IMR-90 (cell line): ENCODE measurements around the gene HDGFL2. TPM values are rescaled to one million over a fixed set of nuclear protein-coding genes. Genes with fewer than 3 reads are reported as not detected.

ENCODE experiments used
- ATAC-seq: fragments of 200-7000 bp; cut with Tn5 transposase; 2 replicates; pipeline ENCODE4 v1.9.1; 2020; ENCODE audit warnings: low read depth, mild to moderate bottlenecking, moderate library complexity
- BruUV-seq: library from RNA; stranded (reverse); fragments of 400-500 nt; replicated peaks from 2 replicates; lab custom pipeline; 2021; lab: Mats Ljungman, UMichigan
- CTCF ChIA-PET: fragments of 300-600 bp; formaldehyde crosslinking; extraction: SDS; loops from one replicate; lab custom pipeline; 2021; ENCODE audit warnings: antibody characterized with exemption; lab: Yijun Ruan, JAX
- POLR2A ChIA-PET: fragments of 300-600 bp; sonication (Branson Sonifier 250); formaldehyde crosslinking; loops from one replicate; lab custom pipeline; 2022; ENCODE audit warnings: antibody characterized with exemption; ENCODE audit not compliant: unreplicated experiment; lab: Charles Lee
- DNase-seq: peaks from one replicate; pipeline ENCODE4 v3.0.0; 2013
- H2AFZ ChIP-seq: replicated peaks from 2 replicates; pipeline ENCODE3; 2013; ENCODE audit warnings: low read length, mild to moderate bottlenecking; ENCODE audit not compliant: poor library complexity
- H2AK5ac ChIP-seq: 2 replicates; pipeline ENCODE4 v1.6.1; 2013; ENCODE audit warnings: low read depth, low read length, inconsistent platforms
- H2AK9ac ChIP-seq: replicated peaks from 2 replicates; pipeline ENCODE3; 2013; ENCODE audit warnings: mild to moderate bottlenecking, low read depth, low read length, moderate library complexity; ENCODE audit not compliant: poor library complexity
- H2BK120ac ChIP-seq: 2 replicates; pipeline ENCODE4 v1.6.1; 2013; ENCODE audit warnings: low read depth, low read length, inconsistent platforms
- H2BK15ac ChIP-seq: 3 replicates; pipeline ENCODE4 v1.6.1; 2013; ENCODE audit warnings: low read depth, low read length, inconsistent platforms
- H2BK20ac ChIP-seq: 2 replicates; pipeline ENCODE4 v1.6.1; 2013; ENCODE audit warnings: low read depth, mild to moderate bottlenecking, inconsistent platforms, low read length, moderate library complexity
- H2BK5ac ChIP-seq: 2 replicates; pipeline ENCODE4 v1.6.1; 2013; ENCODE audit warnings: mild to moderate bottlenecking, low read depth, low read length, inconsistent platforms; ENCODE audit not compliant: poor library complexity, severe bottlenecking
- H3K14ac ChIP-seq: replicated peaks from 2 replicates; pipeline ENCODE4 v1.6.1; 2013; ENCODE audit warnings: low read depth, low read length, inconsistent platforms
- H3K18ac ChIP-seq: 2 replicates; pipeline ENCODE4 v1.6.1; 2013; ENCODE audit warnings: low read depth, low read length, control low read depth
- H3K23ac ChIP-seq: 2 replicates; pipeline ENCODE4 v1.6.1; 2013; ENCODE audit warnings: low read depth, low read length, inconsistent platforms
- H3K27ac ChIP-seq: 2 replicates; pipeline ENCODE4 v1.5.1; 2013; ENCODE audit warnings: mild to moderate bottlenecking, control low read depth, low read length; ENCODE audit not compliant: insufficient read depth
- H3K27me3 ChIP-seq: 2 replicates; pipeline ENCODE4 v1.6.1; 2013; ENCODE audit warnings: low read length; ENCODE audit not compliant: control insufficient read depth, insufficient read depth
- H3K36me3 ChIP-seq: 2 replicates; pipeline ENCODE4 v1.6.1; 2013; ENCODE audit warnings: low read length, mixed read lengths; ENCODE audit not compliant: control insufficient read depth, insufficient read depth
- H3K4ac ChIP-seq: 2 replicates; pipeline ENCODE4 v1.6.1; 2013; ENCODE audit warnings: low read depth, low read length, inconsistent platforms
- H3K4me1 ChIP-seq: 2 replicates; pipeline ENCODE4 v1.6.1; 2013; ENCODE audit warnings: low read length, mixed read lengths; ENCODE audit not compliant: control insufficient read depth, insufficient read depth
- H3K4me2 ChIP-seq: 2 replicates; pipeline ENCODE4 v1.6.1; 2013; ENCODE audit warnings: low read depth, mild to moderate bottlenecking, control low read depth, low read length, moderate library complexity
- H3K4me3 ChIP-seq: 2 replicates; pipeline ENCODE4 v1.5.1; 2013; ENCODE audit warnings: low read depth, mild to moderate bottlenecking, control low read depth, low read length, moderate library complexity; ENCODE audit not compliant: insufficient read depth
- H3K56ac ChIP-seq: 2 replicates; pipeline ENCODE4 v1.6.1; 2013; ENCODE audit warnings: low read length, inconsistent platforms; ENCODE audit not compliant: insufficient read depth; ENCODE audit errors: extremely low read depth
- H3K79me1 ChIP-seq, 2 experiments: 2 replicates each; pipeline ENCODE4 v1.6.1; 2013; ENCODE audit warnings: low read length in 2 of 2, inconsistent platforms in 1 of 2, low read depth in 1 of 2
- H3K9ac ChIP-seq: 2 replicates; pipeline ENCODE4 v1.6.1; 2013; ENCODE audit warnings: low read depth, low read length, control low read depth
- H3K9me1 ChIP-seq: 2 replicates; pipeline ENCODE4 v1.6.1; 2013; ENCODE audit warnings: low read length, inconsistent platforms; ENCODE audit not compliant: insufficient read depth
- H3K9me3 ChIP-seq: 2 replicates; pipeline ENCODE4 v1.6.1; 2013; ENCODE audit warnings: low read length; ENCODE audit not compliant: control insufficient read depth, insufficient read depth
- H4K20me1 ChIP-seq: 2 replicates; pipeline ENCODE4 v1.6.1; 2013; ENCODE audit warnings: low read length, inconsistent platforms; ENCODE audit not compliant: insufficient read depth
- H4K5ac ChIP-seq: 2 replicates; pipeline ENCODE4 v1.6.1; 2013; ENCODE audit warnings: mild to moderate bottlenecking, low read depth, low read length, control low read depth
- H4K8ac ChIP-seq, 2 experiments: 2 replicates each; pipeline ENCODE4 v1.6.1; 2013; ENCODE audit warnings: low read depth in 2 of 2, low read length in 2 of 2, control low read depth in 1 of 2, inconsistent platforms in 1 of 2
- H4K91ac ChIP-seq: 2 replicates; pipeline ENCODE4 v1.6.1; 2013; ENCODE audit warnings: low read depth, low read length, inconsistent platforms; ENCODE audit not compliant: insufficient read depth
- CEBPB ChIP-seq: IDR thresholded peaks from 2 replicates; pipeline ENCODE4 v1.6.1; 2012; ENCODE audit warnings: low read depth, low read length, improper control_type of control experiment
- CHD1 ChIP-seq: IDR thresholded peaks from 2 replicates; pipeline ENCODE4 v1.6.1; 2012; ENCODE audit warnings: low read depth, low read length, improper control_type of control experiment
- ELK1 ChIP-seq: fragments of 150-350 bp; IDR thresholded peaks from 2 replicates; pipeline ENCODE4 v1.6.1; 2016; ENCODE audit warnings: low read depth, mild to moderate bottlenecking, low read length, moderate library complexity, borderline replicate concordance
- FOS ChIP-seq: fragments of 150-350 bp; IDR thresholded peaks from 2 replicates; pipeline ENCODE4 v1.6.1; 2016; ENCODE audit warnings: low read depth, low read length
- MAFK ChIP-seq: IDR thresholded peaks from 2 replicates; pipeline ENCODE4 v1.6.1; 2012; ENCODE audit warnings: low read depth, low read length, improper control_type of control experiment
- MAZ ChIP-seq: IDR thresholded peaks from 2 replicates; pipeline ENCODE4 v1.6.1; 2012; ENCODE audit warnings: low read depth, mild to moderate bottlenecking, low read length, improper control_type of control experiment, moderate library complexity, borderline replicate concordance
- MXI1 ChIP-seq: IDR thresholded peaks from 2 replicates; pipeline ENCODE4 v1.6.1; 2012; ENCODE audit warnings: low read depth, mild to moderate bottlenecking, low read length, moderate library complexity, borderline replicate concordance
- NFE2L2 ChIP-seq: fragments of 150-350 bp; IDR thresholded peaks from 2 replicates; pipeline ENCODE4 v1.6.1; 2016; ENCODE audit warnings: low read depth, mild to moderate bottlenecking, low read length
- POLR2A ChIP-seq: IDR thresholded peaks from 2 replicates; pipeline ENCODE4 v1.6.1; 2012; ENCODE audit warnings: mild to moderate bottlenecking, low read depth, low read length
- RAD21 ChIP-seq: IDR thresholded peaks from 2 replicates; pipeline ENCODE4 v1.6.1; 2012; ENCODE audit warnings: low read length, improper control_type of control experiment
- RCOR1 ChIP-seq: IDR thresholded peaks from 2 replicates; pipeline ENCODE4 v1.6.1; 2012; ENCODE audit warnings: mild to moderate bottlenecking, low read length, improper control_type of control experiment; ENCODE audit not compliant: insufficient replicate concordance
- RFX5 ChIP-seq: IDR thresholded peaks from 2 replicates; pipeline ENCODE4 v1.8.0; 2012; ENCODE audit warnings: low read depth, mild to moderate bottlenecking, low read length, moderate library complexity
- SMC3 ChIP-seq: fragments of 150-350 bp; IDR thresholded peaks from 2 replicates; pipeline ENCODE4 v1.6.1; 2016; ENCODE audit warnings: low read depth, mild to moderate bottlenecking, antibody characterized with exemption, low read length, moderate library complexity
- WGBS, 2 experiments: methylation state at CpG; one replicate each; pipeline versions ENCODE4 v1.1.5 to v1.1.7; 2013; ENCODE audit warnings: missing lambda C conversion rate in 2 of 2; ENCODE audit not compliant: insufficient read length in 1 of 2; ENCODE audit errors: extremely low coverage in 2 of 2; 5-methylcytosine and 5-hydroxymethylcytosine counted together
- dilution Hi-C: fragments of 300-500 bp; cut with HindIII; formaldehyde crosslinking; loops from one replicate; pipeline ENCODE4 v1.14.3; 2018; ENCODE audit warnings: low sequenced_read_pairs; ENCODE audit not compliant: unreplicated experiment
- in situ Hi-C: fragments of 300-500 bp; cut with MboI; formaldehyde crosslinking; loops from 3 replicates; pipeline ENCODE4 v1.14.3; 2019; ENCODE audit warnings: low sequenced_read_pairs, inconsistent platforms, mixed read lengths
- intact Hi-C: fragments of 100-400 bp; cut with micrococcal nuclease; formaldehyde crosslinking; loops from 2 replicates; pipeline ENCODE4 v1.10.0; 2022
- polyA plus RNA-seq, 3 experiments: library from polyadenylated mRNA; depleted of rRNA; stranded (reverse); fragments of >200 nt; gene quantifications; 2 replicates each; pipeline ENCODE4 v1.2.3, GENCODE V29; 2012; ENCODE audit warnings: low replicate concordance in 1 of 3
- total RNA-seq: library from RNA; depleted of rRNA; stranded (reverse); fragments of >200 nt; gene quantifications from 2 replicates; pipeline ENCODE4 v1.2.3, GENCODE V29; 2012
- TF ChIP-seq, protein P1 (sequence below): fragments of 150-350 bp; IDR thresholded peaks from 2 replicates; pipeline ENCODE4 v1.6.1; 2017; ENCODE audit warnings: mild to moderate bottlenecking, antibody characterized with exemption, low read length, low read depth

HDGFL2 gene
- total and polyA plus RNA-seq, 2 of the 4 experiments (the other 2 are of a cell fraction) = 35.8 to 48.5 TPM

DNA sequence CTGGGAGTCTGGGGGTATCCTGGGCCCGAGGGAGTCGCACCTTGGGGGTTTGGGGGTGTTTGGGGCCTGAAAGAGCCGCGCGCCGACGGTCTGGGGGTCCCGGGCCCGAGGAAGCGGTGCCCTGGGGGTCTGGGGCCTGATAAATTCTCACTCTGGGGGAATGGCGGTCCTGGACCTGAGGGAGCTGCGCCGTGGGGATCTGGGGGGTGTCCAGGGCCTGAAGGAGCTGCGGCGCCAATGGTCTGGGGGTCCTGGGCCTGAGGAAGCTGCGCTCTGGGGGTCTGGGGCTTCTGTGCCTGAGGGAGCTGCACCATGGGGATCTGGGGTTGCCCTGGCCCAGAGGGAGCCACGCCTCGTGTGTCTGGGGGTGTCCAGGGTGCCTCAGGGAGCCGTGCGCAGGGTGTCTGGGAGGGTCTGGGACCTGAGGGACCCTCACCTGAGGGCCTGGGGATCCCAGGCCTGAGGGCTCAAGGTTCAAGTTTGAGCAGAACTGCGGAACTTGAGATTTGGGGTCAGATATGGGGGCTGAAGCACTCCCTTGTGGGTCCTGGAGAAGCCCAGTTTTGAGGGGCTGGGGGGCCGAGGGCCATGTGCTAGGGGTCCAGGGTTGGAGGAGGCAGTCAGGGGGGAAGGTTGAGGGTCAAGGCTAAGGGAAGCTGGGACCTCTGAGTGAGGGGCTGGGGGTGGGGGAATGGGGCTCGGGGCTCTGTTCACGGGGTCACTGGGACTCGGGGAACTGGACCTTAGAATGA is 1.1 kb downstream of the HDGFL2 start:
- peak overlapping the region in 1 of 2 experiments; percentile 9; a peak in 2 of 4 replicates for H4K8ac ChIP-seq
- H4K5ac ChIP-seq = no peak overlapping the region
- H2BK20ac ChIP-seq = no peak overlapping the region
- peak overlapping the region; percentile 13; the same call in 1 of the 2 replicates for H3K4ac ChIP-seq
- intact Hi-C loops = loop anchor here (5.0 kb wide), 1 partner anchor 164 kb away; the partner anchor contains the start of gene TNFAIP8L1
- peak overlapping the region; percentile 56 for H3K27ac ChIP-seq
- dilution Hi-C loops = no loop called here
- no peak overlapping the region for H2BK15ac ChIP-seq
- H2AFZ ChIP-seq = no peak overlapping the region
- peak overlapping the region; percentile 62; the same call in 1 of the 2 replicates for H2AK5ac ChIP-seq
- ChIA-PET CTCF (no interaction called here), POLR2A (no interaction called here)
- H3K4me3 ChIP-seq = peak overlapping the region; percentile 60
- no peak overlapping the region for H3K18ac ChIP-seq
- peak overlapping the region; percentile 19; the same call in 1 of the 2 replicates for H3K23ac ChIP-seq
- H2BK120ac ChIP-seq = no peak overlapping the region
- H4K20me1 ChIP-seq = peaks cover 18% of the 10 kb centered on the region
- H3K4me1 ChIP-seq = peaks cover 4% of the 10 kb centered on the region
- peak overlapping the region; percentile 4 for H2BK5ac ChIP-seq
- H3K9ac ChIP-seq = peak overlapping the region; percentile 86
- ATAC-seq (no peak), DNase-seq (no peak)
- H3K9me1 ChIP-seq = 0 out of 2 replicates have a peak, but pooled peaks cover 2% of the 10 kb centered on the region
- WGBS, 2 experiments = 18% methylated on average over 5 of the region's 25 CpGs; no CpG with 5 or more reads in 1 of the 2 experiments
- H3K9me3 ChIP-seq = no peaks in the 10 kb centered on the region
- in situ Hi-C loops = no loop called here
- peaks cover 7 to 39% of the 10 kb centered on the region in 2 experiments for H3K79me1 ChIP-seq
- no TSS peak for BruUV-seq
- H3K36me3 ChIP-seq = peaks cover 19% of the 10 kb centered on the region
- H3K4me2 ChIP-seq = peak overlapping the region; percentile 89
- H3K14ac ChIP-seq = no peak overlapping the region; the same call in 1 of the 2 replicates
- H3K27me3 ChIP-seq = no peaks in the 10 kb centered on the region
- H4K91ac ChIP-seq = peak overlapping the region; percentile 45
- no peak overlapping the region for H3K56ac ChIP-seq
- peak overlapping the region; percentile 97 for H2AK9ac ChIP-seq
- no peak for TF ChIP-seq NFE2L2
- no peak for TF ChIP-seq MAZ
- TF ChIP-seq MXI1 = no peak
- no peak for TF ChIP-seq SMC3
- TF ChIP-seq MAFK = no peak
- no peak for TF ChIP-seq POLR2A
- TF ChIP-seq RAD21 = no peak
- no peak for TF ChIP-seq CEBPB
- no peak for TF ChIP-seq CHD1
- TF ChIP-seq RFX5 = no peak
- no peak for TF ChIP-seq ELK1
- no peak for TF ChIP-seq RCOR1
- no peak for TF ChIP-seq FOS
- TF ChIP-seq, protein P1, sequence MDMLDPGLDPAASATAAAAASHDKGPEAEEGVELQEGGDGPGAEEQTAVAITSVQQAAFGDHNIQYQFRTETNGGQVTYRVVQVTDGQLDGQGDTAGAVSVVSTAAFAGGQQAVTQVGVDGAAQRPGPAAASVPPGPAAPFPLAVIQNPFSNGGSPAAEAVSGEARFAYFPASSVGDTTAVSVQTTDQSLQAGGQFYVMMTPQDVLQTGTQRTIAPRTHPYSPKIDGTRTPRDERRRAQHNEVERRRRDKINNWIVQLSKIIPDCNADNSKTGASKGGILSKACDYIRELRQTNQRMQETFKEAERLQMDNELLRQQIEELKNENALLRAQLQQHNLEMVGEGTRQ = no peak
